Activated CD8-positive, alpha-beta memory T cell treated with anti-CD3 and anti-CD28 coated beads, Interleukin-2, amount 50 U/mL, for 24 hours (primary cell): ENCODE results near the gene EEF1AKMT4.
"Not testable (repeated sequence)": the region's sequence is repeated elsewhere in the genome, so short reads cannot be mapped to it uniquely, and the experiment has no call there.

Source experiments
- DNase-seq: peaks from one replicate; pipeline ENCODE4 v3.0.0-alpha.2; 2020; ENCODE audit errors: extremely low read depth

Gene EEF1AKMT4

GRCh38 chr3:184259878-184260723 lies 10.6 kb downstream of the EEF1AKMT4 start:
- DNase-seq = no peak

- no peak for DNase-seq
Measured at GRCh38 chr3:184260724-184261269, 11.3 kb downstream of the EEF1AKMT4 start.

GRCh38 chr3:184261270-184261853 lies 11.9 kb downstream of the EEF1AKMT4 start, which contains the start of gene CAMK2N2:
Gene CAMK2N2 (minus strand): TSS chr3:184261553. CDS start chr3:184261285, 268 bp downstream.
- no peak for DNase-seq

GRCh38 chr3:184261854-184262763 lies 12.6 kb downstream of the EEF1AKMT4 start:
- no peak for DNase-seq

- no peak for DNase-seq
Measured at GRCh38 chr3:184262764-184263179, 13.3 kb downstream of the EEF1AKMT4 start.

GRCh38 chr3:184267249-184267648 lies 17.8 kb downstream of the EEF1AKMT4 start:
- not testable (repeated sequence) for DNase-seq

- DNase-seq = no peak
Measured at GRCh38 chr3:184272269-184272668, 22.8 kb downstream of the EEF1AKMT4 start.

- DNase-seq = no peak
Measured at GRCh38 chr3:184275381-184275701, 25.9 kb downstream of the EEF1AKMT4 start.

- no peak for DNase-seq
Measured at GRCh38 chr3:184275961-184276910, 26.8 kb downstream of the EEF1AKMT4 start, which contains the start of gene ECE2. Gene ECE2 (plus strand): TSS chr3:184276022. CDS start chr3:184276154, 132 bp downstream.

- DNase-seq = no peak
Measured at GRCh38 chr3:184277366-184277765, 27.9 kb downstream of the EEF1AKMT4 start.

GRCh38 chr3:184282941-184283340 lies 33.5 kb downstream of the EEF1AKMT4 start:
- no peak for DNase-seq

- DNase-seq = no peak
Measured at GRCh38 chr3:184283681-184284080, 34.2 kb downstream of the EEF1AKMT4 start.

GRCh38 chr3:184284696-184285095 lies 35.2 kb downstream of the EEF1AKMT4 start:
- no peak for DNase-seq

- no peak for DNase-seq
Measured at GRCh38 chr3:184289426-184289938, 40.0 kb downstream of the EEF1AKMT4 start.

- no peak for DNase-seq
Measured at GRCh38 chr3:184290331-184290730, 40.9 kb downstream of the EEF1AKMT4 start.

- no peak for DNase-seq
Measured at GRCh38 chr3:184291044-184291737, 41.7 kb downstream of the EEF1AKMT4 start.

- DNase-seq = no peak
Measured at GRCh38 chr3:184291738-184292445, 42.4 kb downstream of the EEF1AKMT4 start.

GRCh38 chr3:184295771-184296170 lies 46.3 kb downstream of the EEF1AKMT4 start:
- DNase-seq = no peak

GRCh38 chr3:184296616-184297015 lies 47.1 kb downstream of the EEF1AKMT4 start:
- DNase-seq = no peak
